Vagina (tissue), 2 donors: ENCODE data around the gene SUN5.

Source experiments
- CTCF ChIP-seq, 3 experiments: fragments of 450-650 bp in 2 of 3; fragments of 200-600 bp in 1 of 3; sonication (generic) in 1 of 3; IDR thresholded peaks; one replicate each; pipeline ENCODE4 v1.5.1; 2017 to 2019; ENCODE audit warnings: antibody characterized with exemption in 3 of 3, mild to moderate bottlenecking in 2 of 3, moderate library complexity in 2 of 3
- POLR2A ChIP-seq, 2 donors: fragments of 450-650 bp; IDR thresholded peaks; one replicate each; pipeline ENCODE4 v1.6.1; 2017; ENCODE audit warnings: antibody characterized with exemption in 2 of 2, mild to moderate bottlenecking in 2 of 2, moderate library complexity in 2 of 2
- POLR2AphosphoS5 ChIP-seq, 2 donors: sonication (generic); formaldehyde crosslinking; IDR thresholded peaks; one replicate each; pipeline ENCODE4 v1.9.0; 2017; ENCODE audit warnings: antibody characterized with exemption in 2 of 2, mild to moderate bottlenecking in 2 of 2, low read depth in 1 of 2; ENCODE audit not compliant: insufficient read depth in 1 of 2

GRCh38 chr20:32989507-32990283, 14.5 kb downstream of the SUN5 start:
- no peak for TF ChIP-seq CTCF (IDR thresholded peaks at IDR 0.05)
- TF ChIP-seq POLR2A (IDR thresholded peaks at IDR 0.05), result no peak
- TF ChIP-seq POLR2AphosphoS5 (IDR thresholded peaks at IDR 0.05; ENCODE audit: insufficient read depth in 1 of 2, low read depth in 1 of 2), result no peak
